ENCODE results near the gene PLXNB1. TPM values are rescaled to one million over a fixed set of nuclear protein-coding genes. Genes with fewer than 3 reads are reported as not detected.

Gene PLXNB1
- total and polyA plus RNA-seq, 7 donors, result 2.3 to 6.1 (median 2.5) TPM

- ATAC-seq, result no peak
- Histone ChIP-seq H3K9me3 (no peaks in the 10 kb centered on the region), H3K4me1 (peaks cover 4% of the 10 kb centered on the region), H3K27ac (no peak overlapping the region), H3K36me3 (ENCODE audit: insufficient read depth in 1 of 2, low read depth in 1 of 2) (peaks cover 0 to 10% of the 10 kb centered on the region in 2 donors), H3K4me3 (peak overlapping the region; percentile 84), H3K27me3 (ENCODE audit: insufficient read depth in 3 of 3, low read length in 2 of 3) (peaks cover 0 to 29% (median 4%) of the 10 kb centered on the region in 3 donors)
- no peak for TF ChIP-seq CTCF (IDR thresholded peaks at IDR 0.05)
- 68 to 89% (median 74%) methylated on average over 9 of the region's 9 CpGs for WGBS, 3 donors
- intact Hi-C loops (cut with DNase I), result no loop called here
- DNase-seq, result no peak
These were observed 2.3 kb downstream of the PLXNB1 start for GRCh38 chr3:48427630-48427962.

- Histone ChIP-seq H3K27me3 (ENCODE audit: insufficient read depth in 3 of 3, low read length in 2 of 3) (peaks cover 0 to 34% (median 4%) of the 10 kb centered on the region in 3 donors), H3K36me3 (ENCODE audit: insufficient read depth in 1 of 2, low read depth in 1 of 2) (peaks cover 0 to 5% of the 10 kb centered on the region in 2 donors), H3K27ac (no peak overlapping the region), H3K9me3 (no peaks in the 10 kb centered on the region), H3K4me3 (peak overlapping the region; percentile 84), H3K4me1 (peaks cover 4% of the 10 kb centered on the region)
- TF ChIP-seq CTCF (IDR thresholded peaks at IDR 0.05), result no peak
- intact Hi-C loops (cut with DNase I), result loop anchor here in 1 of 2 donors (1.0 kb wide), 1 partner anchor 25 kb away; no protein-coding TSS in a partner anchor
- no peak for DNase-seq
- WGBS, 3 donors, result 58 to 64% (median 60%) methylated on average over 8 of the region's 8 CpGs
- no peak for ATAC-seq
These were observed 2.8 kb downstream of the PLXNB1 start for GRCh38 chr3:48426944-48427629.

- no peak overlapping the region for H3K4me3 ChIP-seq
- no peaks in the 10 kb centered on the region for H3K9me3 ChIP-seq
- ATAC-seq, result no peak
- intact Hi-C loops (cut with DNase I), result loop anchor here in 1 of 2 donors (1.0 kb wide), 1 partner anchor 26 kb away; no protein-coding TSS in a partner anchor
- 30 to 38% (median 36%) methylated on average over 11 of the region's 11 CpGs for WGBS, 3 donors
- peaks cover 0 to 38% (median 4%) of the 10 kb centered on the region in 3 donors for H3K27me3 ChIP-seq (ENCODE audit: insufficient read depth in 3 of 3, low read length in 2 of 3)
- peaks cover 4% of the 10 kb centered on the region for H3K4me1 ChIP-seq
- no peak overlapping the region for H3K27ac ChIP-seq
- no peaks in the 10 kb centered on the region for H3K36me3 ChIP-seq (ENCODE audit: insufficient read depth in 1 of 2, low read depth in 1 of 2)
- no peak for TF ChIP-seq CTCF (IDR thresholded peaks at IDR 0.05)
- no peak for DNase-seq
These were observed 3.4 kb downstream of the PLXNB1 start for GRCh38 chr3:48426401-48426909.

GRCh38 chr3:48425281-48425812 lies 4.5 kb downstream of the PLXNB1 start:
- H3K9me3 ChIP-seq, result no peaks in the 10 kb centered on the region
- intact Hi-C loops (cut with DNase I), result no loop called here
- no peak overlapping the region for H3K4me3 ChIP-seq
- H3K27me3 ChIP-seq (ENCODE audit: insufficient read depth in 3 of 3, low read length in 2 of 3), result peaks cover 0 to 38% (median 4%) of the 10 kb centered on the region in 3 donors
- ATAC-seq (no peak), DNase-seq (no peak)
- H3K36me3 ChIP-seq (ENCODE audit: insufficient read depth in 1 of 2, low read depth in 1 of 2), result no peaks in the 10 kb centered on the region
- H3K4me1 ChIP-seq, result peaks cover 4% of the 10 kb centered on the region
- 59 to 76% (median 64%) methylated on average over 10 to 13 of the region's 13 CpGs for WGBS, 3 donors
- H3K27ac ChIP-seq, result no peak overlapping the region
- no peak for TF ChIP-seq CTCF (IDR thresholded peaks at IDR 0.05)

Data from psoas muscle (tissue), 8 donors.